ENCODE measurements around the gene PRDX3.

PRDX3 gene

DNA sequence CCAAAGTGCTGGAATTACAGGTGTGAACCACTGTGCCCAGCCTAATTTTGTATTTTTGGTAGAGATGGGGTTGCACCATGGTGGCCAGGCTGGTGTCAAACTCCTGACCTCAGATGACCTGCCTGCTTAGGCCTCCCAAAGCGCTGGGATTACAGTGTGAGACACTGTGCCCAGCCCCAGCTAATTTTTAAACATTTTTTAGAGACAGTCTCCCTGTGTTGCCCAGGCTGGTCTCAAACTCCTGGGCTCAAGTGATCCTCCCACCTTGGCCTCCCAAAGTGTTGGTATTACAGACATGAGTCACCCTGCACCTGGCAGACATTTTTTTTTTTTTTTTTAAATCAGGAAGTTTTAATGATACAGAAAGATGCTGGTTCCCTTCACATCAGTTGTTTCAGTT is 59.2 kb downstream of the PRDX3 start:
- DNase-seq: no peak

DNA sequence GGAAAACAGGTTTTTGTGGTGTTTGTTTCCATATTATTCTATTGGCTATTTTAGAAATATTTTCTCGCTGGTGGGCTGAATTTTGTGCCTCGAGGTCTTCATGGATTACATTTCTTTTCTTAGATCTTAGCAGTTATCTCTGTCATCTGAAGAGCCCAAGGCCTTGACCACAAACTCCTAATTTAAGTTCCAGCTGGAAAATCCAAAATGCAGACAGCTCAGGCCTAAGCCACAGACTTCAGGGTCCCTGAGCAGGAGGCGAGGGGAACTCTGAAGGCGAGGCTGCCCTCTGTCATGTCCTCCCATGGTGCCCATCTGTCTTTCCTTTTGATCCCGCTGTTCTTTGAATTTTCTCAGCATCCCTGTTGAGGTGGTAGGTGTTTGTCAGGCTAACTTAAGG is 60.4 kb downstream of the PRDX3 start:
- no peak for DNase-seq
